ENCODE measurements around the gene AVEN. TPM values are rescaled to one million over a fixed set of nuclear protein-coding genes. Genes with fewer than 3 reads are reported as not detected.

Gene AVEN
- total and polyA plus RNA-seq, 2 of the 4 experiments (the other 2 are of a cell fraction) = 9.1 to 17.6 TPM

- no peaks in the 10 kb centered on the region for H3K27me3 ChIP-seq (ENCODE audit: control insufficient read depth, insufficient read depth, low read length)
- BruUV-seq (replicated peaks) = no TSS peak
Observed at GRCh38 chr15:33955945-33956344, 83.1 kb downstream of the AVEN start.

More at GRCh38 chr15:33955945-33956344, 83.1 kb downstream of the AVEN start:
- in situ Hi-C loops (cut with MboI; ENCODE audit: low sequenced_read_pairs) = no loop called here
- Histone ChIP-seq H2BK20ac (ENCODE audit: low read depth, low read length) (no peak overlapping the region), H4K8ac (ENCODE audit: low read depth in 2 of 2, low read length in 2 of 2) (no peak overlapping the region), H3K4ac (ENCODE audit: low read depth, low read length) (no peak overlapping the region), H3K9me3 (ENCODE audit: control insufficient read depth, insufficient read depth, low read length) (no peaks in the 10 kb centered on the region), H2BK15ac (ENCODE audit: low read depth, low read length) (no peak overlapping the region), H3K36me3 (ENCODE audit: control insufficient read depth, insufficient read depth, low read length) (no peaks in the 10 kb centered on the region), H3K23ac (ENCODE audit: low read depth, low read length) (no peak overlapping the region), H3K4me2 (ENCODE audit: low read depth, low read length) (no peak overlapping the region), H2BK120ac (ENCODE audit: low read depth, low read length) (no peak overlapping the region), H3K14ac (replicated peaks; ENCODE audit: low read depth, low read length) (no peak overlapping the region), H2AK5ac (ENCODE audit: low read depth, low read length) (no peak overlapping the region), H3K79me1 (ENCODE audit: low read depth in 1 of 2, low read length in 2 of 2) (no peaks in the 10 kb centered on the region; a peak in 1 of 4 replicates), H4K20me1 (ENCODE audit: insufficient read depth, low read length) (0 out of 2 replicates have a peak, but pooled peaks cover 3% of the 10 kb centered on the region), H3K56ac (ENCODE audit: extremely low read depth, insufficient read depth, low read length) (no peak overlapping the region), H3K18ac (ENCODE audit: low read depth, low read length) (no peak overlapping the region), H3K9ac (ENCODE audit: low read depth, low read length) (no peak overlapping the region), H3K4me1 (ENCODE audit: control insufficient read depth, insufficient read depth, low read length) (no peaks in the 10 kb centered on the region), H2AK9ac (replicated peaks; ENCODE audit: low read depth, low read length, poor library complexity) (no peak overlapping the region), H3K27ac (ENCODE audit: insufficient read depth, low read length) (no peak overlapping the region), H4K91ac (ENCODE audit: insufficient read depth, low read depth, low read length) (no peak overlapping the region), H4K5ac (ENCODE audit: low read depth, low read length) (no peak overlapping the region), H3K4me3 (ENCODE audit: insufficient read depth, low read depth, low read length) (no peak overlapping the region), H3K9me1 (ENCODE audit: insufficient read depth, low read length) (no peaks in the 10 kb centered on the region), H2BK5ac (ENCODE audit: low read depth, low read length, poor library complexity, severe bottlenecking) (no peak overlapping the region), H2AFZ (replicated peaks; ENCODE audit: low read length, poor library complexity) (no peak overlapping the region)
- intact Hi-C loops (cut with micrococcal nuclease) = no loop called here
- TF ChIP-seq MAZ (IDR thresholded peaks at IDR 0.05; ENCODE audit: borderline replicate concordance, low read depth, low read length) (no peak), USF2 (IDR thresholded peaks at IDR 0.05; ENCODE audit: low read depth, low read length) (no peak), BHLHE40 (IDR thresholded peaks at IDR 0.05; ENCODE audit: low read depth, low read length) (no peak), FOS (IDR thresholded peaks at IDR 0.05; ENCODE audit: low read depth, low read length) (no peak), CHD1 (IDR thresholded peaks at IDR 0.05; ENCODE audit: low read depth, low read length) (no peak), SMC3 (IDR thresholded peaks at IDR 0.05; ENCODE audit: low read depth, low read length) (no peak), MAFK (IDR thresholded peaks at IDR 0.05; ENCODE audit: low read depth, low read length) (no peak), RFX5 (IDR thresholded peaks at IDR 0.05; ENCODE audit: low read depth, low read length) (no peak), POLR2A (IDR thresholded peaks at IDR 0.05; ENCODE audit: low read depth, low read length) (no peak), NFE2L2 (IDR thresholded peaks at IDR 0.05; ENCODE audit: low read depth, low read length) (no peak), RAD21 (IDR thresholded peaks at IDR 0.05; ENCODE audit: low read length) (no peak), CTCF (conservative IDR thresholded peaks at IDR 0.05; ENCODE audit: low read depth, low read length) (no peak)
- WGBS, 2 experiments (ENCODE audit: extremely low coverage in 2 of 2, insufficient read length in 1 of 2) = no CpG with 5 or more reads among the region's 10 CpGs
- CTCF ChIA-PET = no interaction called here
- ATAC-seq (ENCODE audit: low read depth) (no peak), DNase-seq (no peak)
- dilution Hi-C loops (cut with HindIII; ENCODE audit: low sequenced_read_pairs, unreplicated experiment) = no loop called here
- POLR2A ChIA-PET (ENCODE audit: unreplicated experiment) = no interaction called here

All from IMR-90 (cell line).